H9 (cell line): ENCODE measurements around the gene KLK3. TPM values are rescaled to one million over a fixed set of nuclear protein-coding genes. Genes with fewer than 3 reads are reported as not detected.

Experiments
- DNase-seq: peaks from one replicate; pipeline ENCODE4 v3.0.0-alpha.2; 2017
- H2AFZ ChIP-seq: one replicate; pipeline ENCODE4 v1.6.1; 2013; ENCODE audit warnings: mild to moderate bottlenecking, low read length, control low read depth, moderate library complexity
- H2AK5ac ChIP-seq: 2 replicates; pipeline ENCODE4 v1.6.1; 2013; ENCODE audit warnings: low read length, control low read depth, mixed read lengths; ENCODE audit not compliant: insufficient read length
- H2BK120ac ChIP-seq: one replicate; pipeline ENCODE4 v1.6.1; 2013; ENCODE audit warnings: low read depth, mild to moderate bottlenecking, low read length, control low read depth, inconsistent platforms; ENCODE audit not compliant: poor library complexity, severe bottlenecking
- H2BK12ac ChIP-seq: 2 replicates; pipeline ENCODE4 v1.6.1; 2013; ENCODE audit warnings: low read length, control low read depth, mixed read lengths, low read depth; ENCODE audit not compliant: insufficient read length
- H2BK15ac ChIP-seq: 2 replicates; pipeline ENCODE4 v1.6.1; 2013; ENCODE audit warnings: low read depth, low read length, control low read depth
- H2BK20ac ChIP-seq: one replicate; pipeline ENCODE4 v1.6.1; 2013; ENCODE audit warnings: low read depth, mild to moderate bottlenecking, low read length, control low read depth, inconsistent platforms; ENCODE audit not compliant: poor library complexity, severe bottlenecking
- H2BK5ac ChIP-seq: 2 replicates; pipeline ENCODE4 v1.6.1; 2013; ENCODE audit warnings: low read length, control low read depth, mixed read lengths; ENCODE audit not compliant: insufficient read length
- H3K14ac ChIP-seq: 2 replicates; pipeline ENCODE4 v1.6.1; 2013; ENCODE audit warnings: low read length, control low read depth; ENCODE audit not compliant: insufficient read depth
- H3K18ac ChIP-seq: 2 replicates; pipeline ENCODE4 v1.6.1; 2013; ENCODE audit warnings: low read depth, mild to moderate bottlenecking, mixed read lengths, low read length, control low read depth; ENCODE audit not compliant: insufficient read length
- H3K23ac ChIP-seq: 2 replicates; pipeline ENCODE4 v1.6.1; 2013; ENCODE audit warnings: low read length, control low read depth, mixed read lengths, low read depth; ENCODE audit not compliant: insufficient read length
- H3K23me2 ChIP-seq: 2 replicates; pipeline ENCODE4 v1.6.1; 2013; ENCODE audit warnings: low read depth, mild to moderate bottlenecking, mixed read lengths, low read length, control low read depth; ENCODE audit not compliant: insufficient read length, poor library complexity, severe bottlenecking
- H3K27ac ChIP-seq: 2 replicates; pipeline ENCODE4 v1.5.1; 2013; ENCODE audit warnings: low read length, control low read depth, mixed read lengths, low read depth; ENCODE audit not compliant: insufficient read length
- H3K27me3 ChIP-seq: 2 replicates; pipeline ENCODE4 v1.6.1; 2013; ENCODE audit warnings: low read length, control low read depth, inconsistent platforms; ENCODE audit not compliant: insufficient read depth
- H3K4ac ChIP-seq: 2 replicates; pipeline ENCODE4 v1.6.1; 2013; ENCODE audit warnings: low read depth, mild to moderate bottlenecking, control low read depth, inconsistent platforms, low read length, moderate library complexity
- H3K4me1 ChIP-seq: 2 replicates; pipeline ENCODE4 v1.6.1; 2013; ENCODE audit warnings: low read length, control low read depth, inconsistent platforms; ENCODE audit not compliant: insufficient read depth
- H3K4me2 ChIP-seq: 2 replicates; pipeline ENCODE4 v1.6.1; 2013; ENCODE audit warnings: low read length, control low read depth, mixed read lengths; ENCODE audit not compliant: insufficient read length, insufficient read depth
- H3K56ac ChIP-seq: 2 replicates; pipeline ENCODE4 v1.6.1; 2013; ENCODE audit warnings: low read depth, mild to moderate bottlenecking, mixed read lengths, low read length, control low read depth; ENCODE audit not compliant: insufficient read length
- H3K79me1 ChIP-seq: 2 replicates; pipeline ENCODE4 v1.6.1; 2013; ENCODE audit warnings: low read depth, mild to moderate bottlenecking, moderate library complexity, low read length, control low read depth, inconsistent platforms; ENCODE audit not compliant: insufficient read depth, poor library complexity, severe bottlenecking
- H3K79me2 ChIP-seq: 2 replicates; pipeline ENCODE4 v1.6.1; 2013; ENCODE audit warnings: low read length, control low read depth, inconsistent platforms; ENCODE audit not compliant: insufficient read depth
- H3K9ac ChIP-seq: 2 replicates; pipeline ENCODE4 v1.6.1; 2013; ENCODE audit warnings: low read length, control low read depth, mixed read lengths; ENCODE audit not compliant: insufficient read length; ENCODE audit errors: extremely low read depth
- H3K9me3 ChIP-seq: one replicate; pipeline ENCODE4 v1.6.1; 2013; ENCODE audit warnings: low read depth, low read length, inconsistent platforms; ENCODE audit not compliant: control insufficient read depth
- H3T11ph ChIP-seq: one replicate; pipeline ENCODE4 v1.6.1; 2013; ENCODE audit warnings: mild to moderate bottlenecking, low read length, control low read depth, inconsistent platforms
- H4K20me1 ChIP-seq: one replicate; pipeline ENCODE4 v1.6.1; 2013; ENCODE audit not compliant: control insufficient read depth, insufficient read length, insufficient read depth
- H4K5ac ChIP-seq: 2 replicates; pipeline ENCODE4 v1.6.1; 2013; ENCODE audit warnings: low read depth, mild to moderate bottlenecking, mixed read lengths, low read length, control low read depth; ENCODE audit not compliant: insufficient read length
- H4K8ac ChIP-seq: replicated peaks from 2 replicates; pipeline ENCODE4 v1.6.1; 2013; ENCODE audit warnings: low read length, control low read depth, mixed read lengths, low read depth; ENCODE audit not compliant: insufficient read length
- H4K91ac ChIP-seq: 2 replicates; pipeline ENCODE4 v1.6.1; 2013; ENCODE audit warnings: low read depth, mild to moderate bottlenecking, moderate library complexity, mixed read lengths, low read length, control low read depth; ENCODE audit not compliant: insufficient read length
- H3K27ac Mint-ChIP-seq, 3 experiments: 2 replicates in 2 of 3; 3 replicates in 1 of 3; pipeline ENCODE4 v1.8.0; 2020 to 2021; ENCODE audit warnings: mixed read lengths in 3 of 3, mild to moderate bottlenecking in 1 of 3, moderate library complexity in 1 of 3
- H3K27me3 Mint-ChIP-seq: 2 replicates; pipeline ENCODE4 v1.8.0; 2021; ENCODE audit warnings: low read depth, mild to moderate bottlenecking, moderate library complexity, mixed read lengths
- H3K36me3 Mint-ChIP-seq, 3 experiments: 2 replicates in 2 of 3; 3 replicates in 1 of 3; pipeline ENCODE4 v1.8.0; 2020 to 2021; ENCODE audit warnings: low read depth in 3 of 3, mixed read lengths in 3 of 3; ENCODE audit not compliant: insufficient read depth in 1 of 3
- H3K4me1 Mint-ChIP-seq, 2 experiments: 2 replicates each; pipeline ENCODE4 v1.8.0; 2020; ENCODE audit warnings: mixed read lengths in 2 of 2
- H3K4me3 Mint-ChIP-seq, 2 experiments: 2 replicates in 1 of 2; 3 replicates in 1 of 2; pipeline ENCODE4 v1.8.0; 2020 to 2021; ENCODE audit warnings: mild to moderate bottlenecking in 2 of 2, mixed read lengths in 2 of 2, moderate library complexity in 1 of 2
- H3K9me3 Mint-ChIP-seq, 2 experiments: 2 replicates in 1 of 2; 3 replicates in 1 of 2; pipeline ENCODE4 v1.8.0; 2020; ENCODE audit warnings: mild to moderate bottlenecking in 2 of 2, mixed read lengths in 2 of 2, moderate library complexity in 1 of 2
- WGBS: extraction: QIAGEN DNeasy Blood & Tissue Kit; methylation state at CpG from one replicate; pipeline ENCODE4 v1.1.7; 2013; ENCODE audit warnings: missing lambda C conversion rate, low lambda C conversion rate, mixed read lengths; ENCODE audit not compliant: insufficient read length; ENCODE audit errors: extremely low coverage; 5-methylcytosine and 5-hydroxymethylcytosine counted together
- total RNA-seq: library from RNA; stranded (reverse); gene quantifications from 2 replicates; pipeline ENCODE4 v1.2.1, GENCODE V29; 2021
- TF ChIP-seq, protein P1 (sequence below): fragments of 200-600 bp; sonication (generic); conservative IDR thresholded peaks from 3 replicates; pipeline ENCODE4 v1.8.0; 2021; ENCODE audit warnings: antibody characterized with exemption, mild to moderate bottlenecking

The KLK3 gene
- total RNA-seq, 1 experiment from 2014 or later, result not detected

DNA sequence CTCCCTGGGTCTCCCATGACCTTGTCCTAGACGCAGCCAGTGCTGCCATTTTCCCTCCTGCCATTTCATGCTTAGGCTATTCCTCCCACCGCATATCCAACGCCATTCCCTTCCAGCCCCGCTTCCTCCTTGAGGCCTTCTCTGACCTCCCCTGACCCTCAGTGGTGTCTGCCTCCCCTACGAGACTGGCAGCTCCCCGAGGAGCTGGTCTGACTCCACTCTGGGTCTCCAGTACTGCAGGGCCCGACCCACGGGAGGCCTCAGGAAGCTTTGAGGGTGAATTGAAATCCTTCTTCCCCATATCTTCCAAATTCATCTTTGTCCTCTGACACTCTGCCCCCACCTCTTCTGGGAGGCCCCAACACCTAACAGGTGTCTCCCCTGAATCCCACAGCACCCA, 22.0 kb upstream of the KLK3 start:
- Histone ChIP-seq H2BK15ac (no peak overlapping the region), H3K4ac (no peak overlapping the region), H3K56ac (no peak overlapping the region), H3K4me1 (no peaks in the 10 kb centered on the region; the same call in 1 of the 2 replicates), H3K18ac (no peak overlapping the region), H2BK20ac (no peak overlapping the region), H2BK120ac (no peak overlapping the region), H3K79me1 (no peaks in the 10 kb centered on the region), H4K5ac (no peak overlapping the region), H2BK12ac (no peak overlapping the region), H2AFZ (no peak overlapping the region), H2BK5ac (no peak overlapping the region), H4K91ac (no peak overlapping the region), H3K27ac (no peak overlapping the region), H3K79me2 (no peaks in the 10 kb centered on the region), H3K9ac (no peak overlapping the region), H4K20me1 (no peaks in the 10 kb centered on the region), H3K27me3 (no peaks in the 10 kb centered on the region; the same call in 1 of the 2 replicates), H3K23ac (no peak overlapping the region), H3K4me2 (no peak overlapping the region), H2AK5ac (no peak overlapping the region), H3K14ac (no peak overlapping the region), H3K9me3 (no peaks in the 10 kb centered on the region), H3K23me2 (peaks cover 4% of the 10 kb centered on the region), H3T11ph (no peak overlapping the region), H4K8ac (no peak overlapping the region)
- Mint-ChIP-seq H3K27ac (peak overlapping the region in 1 of 3 experiments; percentile 18; a peak in 1 of 7 replicates), H3K9me3 (no peaks in the 10 kb centered on the region; a peak in 2 of 5 replicates), H3K27me3 (peaks cover 59% of the 10 kb centered on the region), H3K36me3 (no peaks in the 10 kb centered on the region), H3K4me1 (peaks cover 9 to 27% of the 10 kb centered on the region in 2 experiments), H3K4me3 (no peak overlapping the region)
- TF ChIP-seq, protein P1, sequence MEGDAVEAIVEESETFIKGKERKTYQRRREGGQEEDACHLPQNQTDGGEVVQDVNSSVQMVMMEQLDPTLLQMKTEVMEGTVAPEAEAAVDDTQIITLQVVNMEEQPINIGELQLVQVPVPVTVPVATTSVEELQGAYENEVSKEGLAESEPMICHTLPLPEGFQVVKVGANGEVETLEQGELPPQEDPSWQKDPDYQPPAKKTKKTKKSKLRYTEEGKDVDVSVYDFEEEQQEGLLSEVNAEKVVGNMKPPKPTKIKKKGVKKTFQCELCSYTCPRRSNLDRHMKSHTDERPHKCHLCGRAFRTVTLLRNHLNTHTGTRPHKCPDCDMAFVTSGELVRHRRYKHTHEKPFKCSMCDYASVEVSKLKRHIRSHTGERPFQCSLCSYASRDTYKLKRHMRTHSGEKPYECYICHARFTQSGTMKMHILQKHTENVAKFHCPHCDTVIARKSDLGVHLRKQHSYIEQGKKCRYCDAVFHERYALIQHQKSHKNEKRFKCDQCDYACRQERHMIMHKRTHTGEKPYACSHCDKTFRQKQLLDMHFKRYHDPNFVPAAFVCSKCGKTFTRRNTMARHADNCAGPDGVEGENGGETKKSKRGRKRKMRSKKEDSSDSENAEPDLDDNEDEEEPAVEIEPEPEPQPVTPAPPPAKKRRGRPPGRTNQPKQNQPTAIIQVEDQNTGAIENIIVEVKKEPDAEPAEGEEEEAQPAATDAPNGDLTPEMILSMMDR, result no peak
- WGBS, result no CpG with 5 or more reads among the region's 8 CpGs
- no peak for DNase-seq
